GM12878 (cell line): ENCODE measurements around the gene BATF.

Experiments
- BRCA1 ChIP-seq: IDR thresholded peaks from 2 replicates; pipeline ENCODE4 v1.6.1; 2011; ENCODE audit warnings: low read depth, low read length, improper control_type of control experiment
- CBX3 ChIP-seq: fragments of 200-600 bp; sonication (generic); IDR thresholded peaks from 2 replicates; pipeline ENCODE4 v1.6.1; 2016; ENCODE audit warnings: low read depth, borderline replicate concordance
- CBX5 ChIP-seq: sonication (generic); IDR thresholded peaks from 2 replicates; pipeline ENCODE4 v1.6.1; 2016; ENCODE audit warnings: low read depth, moderate library complexity, mild to moderate bottlenecking, inconsistent platforms
- CEBPB ChIP-seq, 2 experiments: fragments of 150-350 bp in 1 of 2; IDR thresholded peaks; 2 replicates each; pipeline ENCODE4 v1.6.1; 2012 to 2014; ENCODE audit warnings: low read depth in 2 of 2, low read length in 2 of 2, borderline replicate concordance in 1 of 2, inconsistent platforms in 1 of 2
- DPF2 ChIP-seq: fragments of 450-650 bp; IDR thresholded peaks from 2 replicates; pipeline ENCODE4 v1.6.1; 2017; ENCODE audit warnings: mild to moderate bottlenecking
- E2F4 ChIP-seq: IDR thresholded peaks from 2 replicates; pipeline ENCODE4 v1.6.1; 2012; ENCODE audit warnings: low read depth, low read length, improper control_type of control experiment
- EP300 ChIP-seq, 2 experiments: fragments of 150-350 bp in 1 of 2; IDR thresholded peaks; 2 replicates each; pipeline ENCODE4 v1.6.1; 2011 to 2012; ENCODE audit warnings: low read depth in 2 of 2, low read length in 2 of 2, borderline replicate concordance in 1 of 2, improper control_type of control experiment in 1 of 2, inconsistent platforms in 1 of 2; ENCODE audit not compliant: control insufficient read depth in 1 of 2
- FOXM1 ChIP-seq: IDR thresholded peaks from 2 replicates; pipeline ENCODE4 v1.6.1; 2012; ENCODE audit warnings: low read depth, mild to moderate bottlenecking, inconsistent platforms, low read length, moderate library complexity
- POLR2AphosphoS5 ChIP-seq: IDR thresholded peaks from 2 replicates; pipeline ENCODE4 v1.6.1; 2011; ENCODE audit warnings: mild to moderate bottlenecking, low read length, inconsistent platforms
- RAD21 ChIP-seq: IDR thresholded peaks from 2 replicates; pipeline ENCODE4 v1.6.1; 2011; ENCODE audit warnings: mild to moderate bottlenecking, low read depth, low read length, moderate library complexity; ENCODE audit not compliant: insufficient read depth
- RELA ChIP-seq: fragments of 450-650 bp; IDR thresholded peaks from 2 replicates; pipeline ENCODE4 v1.8.0; 2014; ENCODE audit warnings: borderline replicate concordance; ENCODE audit not compliant: partially characterized antibody
- TARDBP ChIP-seq: IDR thresholded peaks from 2 replicates; pipeline ENCODE4 v1.6.1; 2016; ENCODE audit warnings: borderline replicate concordance
- TF ChIP-seq, protein P1 (sequence below): fragments of 450-650 bp; formaldehyde crosslinking; IDR thresholded peaks from 2 replicates; pipeline ENCODE4 v1.4.0; 2020; ENCODE audit warnings: mild to moderate bottlenecking, moderate library complexity
- TF ChIP-seq, protein P2 (sequence below), 3 experiments: IDR thresholded peaks in 2 of 3; conservative IDR thresholded peaks in 1 of 3; 2 replicates each; pipeline ENCODE4 v1.5.1; 2011; ENCODE audit warnings: low read depth in 3 of 3, low read length in 3 of 3, mild to moderate bottlenecking in 3 of 3, control low read depth in 2 of 3, moderate library complexity in 2 of 3, inconsistent platforms in 1 of 3, mixed read lengths in 1 of 3; ENCODE audit not compliant: control insufficient read depth in 2 of 3, insufficient read depth in 1 of 3; ENCODE audit errors: extremely low read depth in 1 of 3

- TF ChIP-seq BRCA1 = no peak
- no peak for TF ChIP-seq EP300 (IDR thresholded peaks at IDR 0.05; ENCODE audit: borderline replicate concordance in 1 of 2, control insufficient read depth in 1 of 2, low read depth in 2 of 2, low read length in 2 of 2)
- no peak for TF ChIP-seq TARDBP
- TF ChIP-seq, protein P1, sequence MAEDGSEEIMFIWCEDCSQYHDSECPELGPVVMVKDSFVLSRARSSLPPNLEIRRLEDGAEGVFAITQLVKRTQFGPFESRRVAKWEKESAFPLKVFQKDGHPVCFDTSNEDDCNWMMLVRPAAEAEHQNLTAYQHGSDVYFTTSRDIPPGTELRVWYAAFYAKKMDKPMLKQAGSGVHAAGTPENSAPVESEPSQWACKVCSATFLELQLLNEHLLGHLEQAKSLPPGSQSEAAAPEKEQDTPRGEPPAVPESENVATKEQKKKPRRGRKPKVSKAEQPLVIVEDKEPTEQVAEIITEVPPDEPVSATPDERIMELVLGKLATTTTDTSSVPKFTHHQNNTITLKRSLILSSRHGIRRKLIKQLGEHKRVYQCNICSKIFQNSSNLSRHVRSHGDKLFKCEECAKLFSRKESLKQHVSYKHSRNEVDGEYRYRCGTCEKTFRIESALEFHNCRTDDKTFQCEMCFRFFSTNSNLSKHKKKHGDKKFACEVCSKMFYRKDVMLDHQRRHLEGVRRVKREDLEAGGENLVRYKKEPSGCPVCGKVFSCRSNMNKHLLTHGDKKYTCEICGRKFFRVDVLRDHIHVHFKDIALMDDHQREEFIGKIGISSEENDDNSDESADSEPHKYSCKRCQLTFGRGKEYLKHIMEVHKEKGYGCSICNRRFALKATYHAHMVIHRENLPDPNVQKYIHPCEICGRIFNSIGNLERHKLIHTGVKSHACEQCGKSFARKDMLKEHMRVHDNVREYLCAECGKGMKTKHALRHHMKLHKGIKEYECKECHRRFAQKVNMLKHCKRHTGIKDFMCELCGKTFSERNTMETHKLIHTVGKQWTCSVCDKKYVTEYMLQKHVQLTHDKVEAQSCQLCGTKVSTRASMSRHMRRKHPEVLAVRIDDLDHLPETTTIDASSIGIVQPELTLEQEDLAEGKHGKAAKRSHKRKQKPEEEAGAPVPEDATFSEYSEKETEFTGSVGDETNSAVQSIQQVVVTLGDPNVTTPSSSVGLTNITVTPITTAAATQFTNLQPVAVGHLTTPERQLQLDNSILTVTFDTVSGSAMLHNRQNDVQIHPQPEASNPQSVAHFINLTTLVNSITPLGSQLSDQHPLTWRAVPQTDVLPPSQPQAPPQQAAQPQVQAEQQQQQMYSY (CRISPR knock-in tag) = no peak
- no peak for TF ChIP-seq POLR2AphosphoS5
- TF ChIP-seq CBX3 = no peak
- no peak for TF ChIP-seq CEBPB (IDR thresholded peaks at IDR 0.05; ENCODE audit: borderline replicate concordance in 1 of 2, low read depth in 2 of 2, low read length in 2 of 2)
- no peak for TF ChIP-seq CBX5
- TF ChIP-seq, protein P2, sequence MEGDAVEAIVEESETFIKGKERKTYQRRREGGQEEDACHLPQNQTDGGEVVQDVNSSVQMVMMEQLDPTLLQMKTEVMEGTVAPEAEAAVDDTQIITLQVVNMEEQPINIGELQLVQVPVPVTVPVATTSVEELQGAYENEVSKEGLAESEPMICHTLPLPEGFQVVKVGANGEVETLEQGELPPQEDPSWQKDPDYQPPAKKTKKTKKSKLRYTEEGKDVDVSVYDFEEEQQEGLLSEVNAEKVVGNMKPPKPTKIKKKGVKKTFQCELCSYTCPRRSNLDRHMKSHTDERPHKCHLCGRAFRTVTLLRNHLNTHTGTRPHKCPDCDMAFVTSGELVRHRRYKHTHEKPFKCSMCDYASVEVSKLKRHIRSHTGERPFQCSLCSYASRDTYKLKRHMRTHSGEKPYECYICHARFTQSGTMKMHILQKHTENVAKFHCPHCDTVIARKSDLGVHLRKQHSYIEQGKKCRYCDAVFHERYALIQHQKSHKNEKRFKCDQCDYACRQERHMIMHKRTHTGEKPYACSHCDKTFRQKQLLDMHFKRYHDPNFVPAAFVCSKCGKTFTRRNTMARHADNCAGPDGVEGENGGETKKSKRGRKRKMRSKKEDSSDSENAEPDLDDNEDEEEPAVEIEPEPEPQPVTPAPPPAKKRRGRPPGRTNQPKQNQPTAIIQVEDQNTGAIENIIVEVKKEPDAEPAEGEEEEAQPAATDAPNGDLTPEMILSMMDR (IDR thresholded peaks at IDR 0.05 in 2 of 3, conservative IDR thresholded peaks at IDR 0.05 in 1 of 3; ENCODE audit: control insufficient read depth in 2 of 3, extremely low read depth in 1 of 3, insufficient read depth in 1 of 3, low read depth in 3 of 3, low read length in 3 of 3) = no peak
- TF ChIP-seq E2F4 = no peak
- no peak for TF ChIP-seq FOXM1
- no peak for TF ChIP-seq RAD21
- TF ChIP-seq RELA = no peak
- no peak for TF ChIP-seq DPF2
Measured at GRCh38 chr14:75506930-75507329, 15.3 kb upstream of the BATF start.
